ENCODE measurements around the gene TRA2A. TPM values are rescaled to one million over a fixed set of nuclear protein-coding genes. Genes with fewer than 3 reads are reported as not detected.
A peak's percentile ranks its signal among the peaks of the same experiment; 100 is the strongest.

The TRA2A gene
- total RNA-seq, 4 donors from 2014 or later: 12.6 to 50.0 (median 27.1) TPM

- no peak overlapping the region for H3K4me3 ChIP-seq
- peaks cover 0 to 3% (median 0%) of the 10 kb centered on the region in 3 donors for H3K4me1 ChIP-seq
- H3K27me3 ChIP-seq: no peaks in the 10 kb centered on the region
- 24 to 34% methylated on average over 11 to 12 of the region's 13 CpGs for WGBS, 2 donors (ENCODE audit: low coverage in 1 of 2)
- peak; percentile 84 for ATAC-seq
- no peaks in the 10 kb centered on the region for H3K36me3 ChIP-seq
- no peaks in the 10 kb centered on the region for H3K9me3 ChIP-seq
- TF ChIP-seq CTCF (IDR thresholded peaks at IDR 0.05) (peak; percentile 93 to 95 (median 94)), POLR2A (IDR thresholded peaks at IDR 0.05) (no peak)
- H3K27ac ChIP-seq: no peak overlapping the region
These were observed 15.3 kb upstream of the TRA2A start for GRCh38 chr7:23546897-23547572.

- 65 to 80% methylated on average over 1 of the region's 1 CpG for WGBS, 2 donors (ENCODE audit: low coverage in 1 of 2)
- Histone ChIP-seq H3K4me3 (no peak overlapping the region), H3K9me3 (no peaks in the 10 kb centered on the region), H3K4me1 (peaks cover 0 to 3% (median 0%) of the 10 kb centered on the region in 3 donors), H3K27me3 (no peaks in the 10 kb centered on the region), H3K27ac (no peak overlapping the region), H3K36me3 (no peaks in the 10 kb centered on the region)
- no peak for ATAC-seq
- TF ChIP-seq POLR2AphosphoS5 (IDR thresholded peaks at IDR 0.05): no peak
- no peak for TF ChIP-seq EP300 (IDR thresholded peaks at IDR 0.05)
These were observed 13.7 kb upstream of the TRA2A start for GRCh38 chr7:23545493-23545892.

- no peak for ATAC-seq
These were observed 13.2 kb upstream of the TRA2A start for GRCh38 chr7:23544913-23545354.

GRCh38 chr7:23542752-23543151 is 11.0 kb upstream of the TRA2A start:
- Histone ChIP-seq H3K27me3 (no peaks in the 10 kb centered on the region), H3K4me1 (peaks cover 0 to 3% (median 0%) of the 10 kb centered on the region in 3 donors), H3K36me3 (no peaks in the 10 kb centered on the region), H3K4me3 (no peak overlapping the region), H3K27ac (no peak overlapping the region), H3K9me3 (no peaks in the 10 kb centered on the region)
- WGBS, 2 donors (ENCODE audit: low coverage in 1 of 2): 90 to 93% methylated on average over 3 of the region's 3 CpGs
- TF ChIP-seq CTCF (IDR thresholded peaks at IDR 0.05) (no peak), POLR2A (IDR thresholded peaks at IDR 0.05) (no peak), POLR2AphosphoS5 (IDR thresholded peaks at IDR 0.05) (no peak), EP300 (IDR thresholded peaks at IDR 0.05) (no peak)
- no peak for ATAC-seq

More at GRCh38 chr7:23544913-23545354, 13.2 kb upstream of the TRA2A start:
- Histone ChIP-seq H3K4me3 (no peak overlapping the region), H3K4me1 (peaks cover 0 to 3% (median 0%) of the 10 kb centered on the region in 3 donors), H3K27me3 (no peaks in the 10 kb centered on the region), H3K27ac (no peak overlapping the region), H3K36me3 (no peaks in the 10 kb centered on the region), H3K9me3 (no peaks in the 10 kb centered on the region)
- WGBS, 2 donors (ENCODE audit: low coverage in 1 of 2): 22 to 33% methylated on average over 2 of the region's 2 CpGs
- no peak for TF ChIP-seq POLR2A (IDR thresholded peaks at IDR 0.05)
- no peak for TF ChIP-seq POLR2AphosphoS5 (IDR thresholded peaks at IDR 0.05)
- TF ChIP-seq EP300 (IDR thresholded peaks at IDR 0.05): no peak
- no peak for TF ChIP-seq CTCF (IDR thresholded peaks at IDR 0.05)

GRCh38 chr7:23539494-23539907 is 7.7 kb upstream of the TRA2A start:
- H3K36me3 ChIP-seq: no peaks in the 10 kb centered on the region
- ATAC-seq: no peak
- 36 to 43% methylated on average over 2 to 4 of the region's 4 CpGs for WGBS, 2 donors (ENCODE audit: low coverage in 1 of 2)
- H3K27ac ChIP-seq: no peak overlapping the region
- no peaks in the 10 kb centered on the region for H3K27me3 ChIP-seq
- TF ChIP-seq EP300 (IDR thresholded peaks at IDR 0.05) (no peak), CTCF (IDR thresholded peaks at IDR 0.05) (no peak), POLR2AphosphoS5 (IDR thresholded peaks at IDR 0.05) (no peak), POLR2A (IDR thresholded peaks at IDR 0.05) (no peak)
- H3K9me3 ChIP-seq: no peaks in the 10 kb centered on the region
- no peaks in the 10 kb centered on the region for H3K4me1 ChIP-seq
- no peak overlapping the region for H3K4me3 ChIP-seq

All from gastroesophageal sphincter (tissue), 4 donors.